Breast epithelium (tissue), 3 donors: ENCODE results near the gene SSRP1.

Experiments used
- CTCF ChIP-seq, 3 donors: fragments of 450-650 bp; IDR thresholded peaks; one replicate each; pipeline ENCODE4 v1.5.1; 2016 to 2017; ENCODE audit warnings: antibody characterized with exemption in 3 of 3, mild to moderate bottlenecking in 3 of 3, moderate library complexity in 3 of 3
- POLR2A ChIP-seq: fragments of 450-650 bp; IDR thresholded peaks from one replicate; pipeline ENCODE4 v1.6.1; 2016; ENCODE audit warnings: antibody characterized with exemption, mild to moderate bottlenecking, moderate library complexity
- POLR2AphosphoS5 ChIP-seq, 3 donors: sonication (generic); formaldehyde crosslinking; IDR thresholded peaks; one replicate each; pipeline ENCODE4 v1.6.1; 2017; ENCODE audit warnings: antibody characterized with exemption in 3 of 3

GRCh38 chr11:57313071-57313787 lies 22.5 kb downstream of the SSRP1 start:
- TF ChIP-seq CTCF (IDR thresholded peaks at IDR 0.05) (no peak), POLR2A (no peak), POLR2AphosphoS5 (IDR thresholded peaks at IDR 0.05) (no peak)
